ENCODE results near the gene THADA. TPM values are rescaled to one million over a fixed set of nuclear protein-coding genes. Genes with fewer than 3 reads are reported as not detected.

Gene THADA
- total RNA-seq, 1 donor from 2014 or later, result 59.3 TPM

DNA sequence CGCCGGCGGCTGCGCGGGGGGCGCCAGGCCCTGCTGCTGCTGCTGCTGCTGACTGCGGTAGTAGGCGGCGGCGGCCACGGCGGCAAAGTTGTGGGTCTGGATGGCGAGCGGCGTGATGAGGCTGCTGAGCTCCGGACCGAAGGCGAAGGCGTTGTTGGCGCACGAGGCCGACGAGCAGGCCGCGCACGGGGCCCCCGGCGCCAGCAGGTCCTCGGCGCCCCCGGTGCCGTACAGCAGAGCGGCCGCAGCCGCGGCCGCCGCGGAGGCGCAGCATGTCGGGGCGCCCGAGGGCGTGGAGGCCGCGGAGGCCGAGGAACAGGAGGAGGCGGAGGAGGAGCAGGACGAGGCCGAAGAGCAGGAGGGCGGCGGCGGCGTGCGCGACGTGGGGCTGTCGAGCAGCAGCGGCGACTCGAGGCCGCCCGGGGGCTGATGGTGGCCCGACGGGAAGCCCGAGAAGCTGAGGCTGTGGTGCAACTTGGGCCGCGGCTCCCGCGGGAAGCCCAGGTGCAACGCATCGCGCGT, 371.2 kb downstream of the THADA start:
- no peak for DNase-seq (ENCODE audit: low spot score)

DNA sequence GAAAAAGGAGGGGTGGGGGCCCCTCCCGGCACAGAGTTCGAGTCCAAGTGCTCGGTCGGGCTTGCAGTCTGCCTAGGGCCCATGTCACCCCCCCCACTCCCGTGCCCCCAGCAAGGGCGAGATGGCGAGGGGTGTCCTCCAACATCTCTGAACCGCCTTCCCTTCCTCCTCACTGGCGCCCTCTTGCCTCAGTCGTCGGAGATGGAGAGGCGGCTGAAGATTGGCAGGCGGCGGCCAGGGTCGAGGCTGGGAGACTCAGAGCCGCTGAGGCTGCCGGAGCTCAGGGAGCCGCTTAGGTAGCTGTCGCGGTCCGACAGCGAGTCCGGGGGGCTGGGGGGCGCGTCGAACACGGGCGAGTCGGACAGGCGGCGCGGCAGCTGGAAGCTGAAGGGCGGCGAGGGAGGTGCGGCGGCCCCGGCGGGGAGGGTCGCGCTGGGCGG, 371.7 kb downstream of the THADA start:
- DNase-seq (ENCODE audit: low spot score), result peak; percentile 82

DNA sequence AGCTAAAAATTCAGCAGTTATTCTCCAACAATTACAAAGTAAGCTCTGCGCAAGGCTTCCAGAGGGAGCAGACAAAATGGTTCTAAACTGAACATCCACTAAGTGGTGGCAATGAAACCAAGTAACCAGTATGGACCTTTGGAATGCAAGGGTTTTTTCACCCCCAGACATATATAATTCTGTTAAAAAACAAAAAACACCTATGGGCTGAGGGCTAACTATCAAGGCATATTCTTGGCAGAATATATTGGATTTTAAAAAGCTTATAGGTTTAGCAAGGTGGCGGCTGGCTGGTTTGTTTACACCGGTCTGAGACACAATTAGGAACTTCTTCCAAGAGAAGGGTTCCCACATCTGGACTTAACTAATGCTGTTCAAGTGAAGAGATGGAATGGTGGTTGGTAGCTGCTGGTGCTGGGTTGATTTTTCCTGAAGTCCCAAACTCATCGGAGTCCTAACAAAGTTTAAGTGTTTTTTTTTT, 372.3 kb downstream of the THADA start:
- DNase-seq (ENCODE audit: low spot score), result no peak

DNA sequence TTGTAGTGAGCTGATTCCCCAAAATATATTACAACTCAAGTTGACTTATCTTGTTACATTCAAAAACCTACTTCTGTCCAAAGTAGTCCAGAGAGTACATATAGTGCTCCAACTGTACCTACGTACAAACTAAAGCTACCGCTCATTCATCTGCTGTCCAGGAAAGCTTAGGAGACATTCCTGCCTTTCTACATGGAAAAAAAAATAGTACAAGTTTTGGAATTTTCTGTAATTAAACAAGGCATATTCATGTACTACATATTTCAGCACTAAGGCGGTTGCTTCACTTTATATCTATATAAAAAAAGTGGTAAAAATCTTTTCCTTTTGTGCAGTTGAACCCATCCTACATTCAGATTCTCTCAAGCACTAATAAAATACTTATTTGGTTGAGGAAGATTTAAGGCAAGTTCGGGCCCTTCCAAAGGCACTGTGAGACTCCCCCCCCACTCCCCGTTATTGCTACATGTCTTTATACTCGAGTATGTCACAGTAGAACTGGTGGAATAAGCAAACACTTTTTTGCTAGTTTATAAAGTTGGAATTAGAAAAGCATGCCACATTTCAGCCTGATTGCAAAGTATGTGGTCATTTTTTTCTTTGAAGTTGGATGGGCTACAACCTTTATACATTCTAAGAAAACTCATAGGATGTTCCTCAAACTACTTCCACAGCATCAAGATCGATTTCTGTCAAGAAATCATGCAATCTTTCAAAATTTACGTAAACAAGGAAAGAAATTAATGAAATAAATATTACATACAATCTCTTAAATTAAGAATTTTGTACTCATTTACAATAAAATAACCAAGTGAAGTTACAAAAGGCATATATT, 373.1 kb downstream of the THADA start:
- no peak for DNase-seq (ENCODE audit: low spot score)

DNA sequence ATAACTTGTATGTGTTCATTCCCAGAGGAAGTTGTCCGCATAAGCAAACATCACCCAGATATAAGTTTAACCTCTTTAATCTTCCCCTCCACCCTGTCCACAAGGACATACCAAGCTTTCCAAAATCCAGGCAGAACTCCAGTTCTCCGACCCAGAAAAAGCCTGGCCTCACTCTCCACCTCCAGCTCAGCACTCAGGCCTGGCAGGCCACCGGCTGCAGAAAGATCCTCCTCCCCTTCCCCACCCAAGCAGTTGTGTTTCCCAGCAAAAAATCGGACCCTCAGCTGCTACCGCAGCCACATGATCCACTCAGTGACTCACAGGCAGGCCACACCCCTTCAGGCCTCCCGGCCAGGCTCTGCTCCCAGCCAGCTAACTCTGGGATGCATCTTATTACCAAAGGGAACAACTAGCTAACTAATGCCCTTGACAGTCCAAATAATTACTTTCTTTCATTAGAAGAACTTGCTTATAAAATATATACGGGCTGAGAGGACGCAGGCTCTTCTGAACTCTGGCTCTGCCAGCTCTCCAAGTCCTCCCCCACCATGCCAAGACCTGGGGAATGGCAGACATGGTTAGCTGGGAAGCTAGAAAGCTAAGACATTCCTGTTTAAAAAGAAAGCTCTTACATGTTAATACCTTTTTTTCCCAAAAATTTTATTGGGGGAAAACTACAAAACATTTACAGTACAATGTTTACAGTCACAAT, 373.9 kb downstream of the THADA start:
- peak; percentile 92 for DNase-seq (ENCODE audit: low spot score)

DNA sequence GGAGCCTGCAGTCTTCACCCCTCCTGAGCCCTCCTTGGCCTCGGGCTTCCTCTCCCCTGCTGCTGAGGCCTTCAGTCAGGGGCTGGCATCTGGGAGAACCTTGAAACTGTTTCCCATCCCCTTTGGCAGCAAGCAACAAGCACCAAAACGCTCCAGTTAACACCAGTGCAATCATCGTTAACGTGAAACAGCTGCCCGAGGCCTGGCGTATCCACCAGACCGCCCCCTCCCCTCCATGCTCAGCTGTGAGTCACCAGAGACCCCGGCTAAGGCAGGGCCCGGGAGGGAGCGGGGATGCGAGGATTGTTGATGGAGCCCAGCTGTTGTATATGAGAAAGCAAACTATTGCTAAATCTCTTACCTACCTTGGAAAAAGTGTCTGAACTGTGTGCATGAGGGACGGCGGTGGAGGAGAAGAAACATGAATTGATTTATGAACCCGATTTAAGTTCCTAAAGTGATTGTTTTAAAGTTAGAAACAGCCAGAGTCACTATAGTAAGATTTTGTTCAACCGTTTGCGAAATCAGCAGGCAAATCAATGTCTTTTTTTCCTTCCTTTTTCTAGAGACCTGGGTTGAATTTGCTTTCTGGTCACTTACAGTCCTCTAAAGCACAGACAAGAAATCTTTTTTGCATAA, 374.6 kb downstream of the THADA start:
- peak; percentile 71 for DNase-seq (ENCODE audit: low spot score)

DNA sequence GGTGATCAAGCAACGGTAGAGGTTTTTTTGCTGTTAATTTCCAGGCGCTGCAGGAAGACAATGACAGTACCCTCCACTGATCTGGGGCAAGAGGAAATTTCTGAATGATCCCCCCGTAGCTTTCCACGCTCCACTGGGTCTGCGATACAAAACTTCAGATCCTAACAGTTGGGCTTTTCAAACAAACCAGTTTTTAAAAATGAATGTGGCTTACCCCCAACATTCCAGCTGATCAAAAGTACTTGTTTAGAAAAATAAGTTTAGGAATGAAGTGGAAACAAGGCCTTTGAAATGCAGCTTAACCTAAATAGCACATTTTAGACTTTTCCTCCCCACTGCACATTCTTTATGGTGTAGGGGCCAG, 375.1 kb downstream of the THADA start:
- no peak for DNase-seq (ENCODE audit: low spot score)

DNA sequence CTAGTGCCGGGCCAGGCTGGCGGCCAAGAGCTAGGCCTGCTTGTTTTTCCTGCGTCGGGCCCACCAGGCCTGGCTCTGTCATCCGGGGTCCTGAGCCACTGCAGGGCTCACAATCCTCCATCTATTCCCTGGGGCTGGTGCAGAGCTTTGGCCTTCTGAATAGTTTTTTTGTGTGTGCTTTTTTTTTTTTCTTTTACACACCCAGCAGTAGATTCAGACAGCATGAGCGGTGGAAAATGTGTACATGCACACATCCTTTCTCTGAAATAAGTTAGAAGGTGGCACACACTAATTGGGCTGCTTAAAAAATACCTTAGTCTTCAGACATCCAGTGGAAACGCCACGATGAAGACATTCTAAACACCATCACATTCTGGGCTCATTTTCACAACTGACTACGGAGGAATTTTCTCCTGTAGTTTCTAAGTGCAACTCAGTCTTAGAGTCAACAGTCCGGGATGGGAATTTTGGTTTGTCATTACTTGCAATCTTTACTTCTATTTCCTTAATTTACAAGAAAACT, 375.5 kb downstream of the THADA start:
- no peak for DNase-seq (ENCODE audit: low spot score)

DNA sequence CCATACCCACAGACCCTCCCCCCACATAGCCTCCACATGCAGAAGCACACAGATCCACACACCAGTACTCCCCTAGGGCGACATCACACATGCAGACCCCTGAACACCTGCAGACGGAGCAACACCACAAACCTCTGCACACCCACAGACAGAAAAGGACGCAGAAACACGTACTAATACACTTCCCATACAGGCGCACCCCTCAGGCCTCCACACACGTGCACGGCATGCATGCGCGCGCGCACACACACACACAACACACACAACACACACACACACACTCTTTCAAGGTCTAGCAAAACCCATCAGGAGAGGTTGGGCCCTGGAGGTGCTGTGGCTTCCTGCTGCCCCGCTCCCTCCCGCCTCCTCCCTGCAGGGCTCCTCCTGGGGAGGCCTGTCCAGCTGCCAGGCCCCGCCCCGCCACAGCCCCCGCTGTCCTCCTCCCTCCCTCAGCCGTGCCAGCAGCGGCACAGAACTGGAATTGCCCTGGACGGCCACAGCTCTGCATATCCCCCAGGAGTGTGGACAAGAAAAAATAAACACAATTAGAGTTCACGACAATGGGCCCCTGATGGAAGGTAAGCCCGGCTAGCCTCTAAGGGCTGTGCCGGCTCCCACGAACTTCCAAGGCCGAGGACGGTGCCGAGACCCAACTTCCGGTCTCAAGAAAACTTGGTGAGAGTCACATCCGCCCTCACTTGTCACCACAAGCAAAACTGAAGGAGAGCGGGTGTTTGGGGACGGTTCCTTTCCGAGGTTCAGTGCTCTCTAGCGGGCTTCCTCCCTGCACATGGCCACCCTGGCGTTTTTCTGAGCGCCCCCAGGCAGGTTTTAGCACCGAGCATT, 376.2 kb downstream of the THADA start:
- DNase-seq (ENCODE audit: low spot score), result peak; percentile 92

DNA sequence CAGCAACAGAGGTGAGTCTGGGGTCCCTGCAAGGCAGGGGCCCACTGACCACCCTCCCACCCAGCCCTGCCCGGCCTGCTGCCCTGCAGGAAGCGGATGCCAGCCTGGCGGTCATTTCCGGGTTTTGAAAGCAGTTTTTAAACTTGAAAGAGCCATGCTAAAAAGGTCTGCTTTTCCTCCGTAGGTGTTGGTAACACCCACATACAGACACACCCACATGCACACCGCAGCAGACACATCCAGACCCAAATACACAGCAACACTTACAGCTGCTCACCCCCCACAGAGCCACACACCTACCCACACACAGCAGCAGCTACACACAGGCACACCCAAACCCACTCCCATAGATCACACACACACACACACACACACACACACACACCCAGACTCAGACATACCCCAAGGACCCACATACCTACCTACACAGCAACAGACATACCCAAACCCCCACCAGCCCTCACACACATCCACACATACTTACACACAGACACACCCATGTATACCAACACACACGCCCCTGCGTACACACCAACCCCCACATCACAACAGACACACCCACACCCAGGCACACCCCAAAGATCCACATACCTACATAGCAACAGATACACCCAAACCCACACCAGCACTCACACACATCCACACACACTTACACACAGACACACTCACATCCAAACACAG, 377.0 kb downstream of the THADA start:
- peak; percentile 82 for DNase-seq (ENCODE audit: low spot score)

DNA sequence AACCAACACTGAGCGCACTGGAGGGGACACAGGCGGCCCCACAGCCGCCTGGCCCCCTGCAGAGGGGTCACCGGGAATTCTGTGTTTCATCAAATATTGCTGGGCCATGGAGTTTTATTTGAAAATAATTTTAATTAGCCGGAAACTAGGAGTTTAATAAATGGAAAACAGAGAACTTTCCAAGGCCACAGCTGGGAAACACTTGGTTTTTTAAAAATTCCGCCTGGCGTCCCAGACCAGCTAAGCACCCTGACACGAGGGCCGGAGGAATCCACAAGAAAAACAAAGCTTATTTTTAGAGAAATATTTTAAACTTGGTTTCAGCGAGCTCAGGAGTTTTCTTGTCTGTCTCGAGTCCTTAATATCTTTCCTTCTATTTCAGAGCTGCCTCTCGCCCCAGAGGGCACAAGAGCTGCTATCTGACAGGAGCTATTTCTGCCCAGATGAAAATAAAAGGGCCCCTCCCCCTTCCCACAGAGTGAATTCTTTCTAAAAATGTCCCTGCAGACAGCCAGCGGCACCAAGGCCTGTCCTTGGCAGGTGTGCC, 377.6 kb downstream of the THADA start:
- DNase-seq (ENCODE audit: low spot score), result no peak

DNA sequence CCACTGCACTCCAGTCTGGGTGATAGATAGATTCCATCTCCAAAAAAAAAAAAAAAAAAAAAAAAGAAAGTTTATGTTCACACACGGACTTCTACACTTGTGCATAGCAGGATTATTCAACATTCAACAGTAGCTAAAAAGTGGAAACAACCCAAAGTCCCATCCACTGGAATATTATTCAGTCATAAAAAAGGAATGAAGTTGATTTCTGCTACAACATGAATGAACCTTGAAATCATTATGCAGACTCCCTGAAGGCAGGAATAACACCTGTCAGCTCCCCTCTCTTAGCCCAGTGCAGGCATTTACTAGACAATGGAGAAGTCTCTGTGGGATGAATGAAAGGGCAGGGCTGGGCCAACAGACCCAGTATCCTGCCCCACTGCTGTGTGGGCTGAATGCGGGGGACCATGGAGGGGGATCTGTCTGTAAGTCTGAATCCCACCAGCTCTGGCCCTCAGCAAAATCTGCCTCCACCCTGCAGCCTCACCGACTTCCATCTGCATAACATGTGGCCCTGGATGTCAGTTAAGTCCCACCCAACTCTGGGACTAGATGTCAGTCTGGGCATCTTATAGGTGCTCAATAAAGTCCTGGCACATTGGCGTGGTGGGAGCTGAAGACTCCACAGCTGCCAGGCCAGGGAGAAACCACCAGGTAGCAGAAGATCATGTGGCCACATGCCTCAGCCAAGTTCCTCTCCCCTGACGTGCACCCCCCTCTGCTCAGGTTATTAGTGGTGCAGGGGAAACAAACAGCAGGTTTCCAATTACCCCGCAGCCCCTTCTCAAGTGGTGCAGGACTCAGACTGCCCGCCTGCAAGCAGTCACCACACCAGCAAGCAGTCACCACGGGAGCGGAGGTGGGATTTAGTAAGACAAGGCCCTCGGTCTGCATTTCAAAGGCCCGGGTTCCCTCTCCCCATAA, 378.3 kb downstream of the THADA start:
- DNase-seq (ENCODE audit: low spot score), result no peak

DNA sequence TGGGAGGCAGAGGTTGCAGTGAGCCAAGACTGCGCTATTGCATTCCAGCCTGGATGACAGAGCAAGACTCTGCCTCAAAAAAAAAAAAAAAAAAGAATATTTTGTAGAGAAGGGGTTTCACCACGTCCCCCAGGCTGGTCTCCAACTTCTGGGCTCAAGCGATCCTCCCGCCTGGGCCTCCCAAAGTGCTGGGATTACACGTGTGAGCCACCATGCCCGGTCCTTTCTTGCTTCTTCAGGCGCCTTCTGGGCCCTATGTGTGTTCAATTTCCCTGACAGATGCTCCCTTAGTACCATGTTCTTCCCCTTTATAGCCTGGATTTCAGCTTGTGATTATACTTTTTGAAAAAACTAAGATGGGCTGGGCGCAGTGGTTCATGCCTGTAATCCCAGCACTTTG, 379.2 kb downstream of the THADA start:
- no peak for DNase-seq (ENCODE audit: low spot score)

DNA sequence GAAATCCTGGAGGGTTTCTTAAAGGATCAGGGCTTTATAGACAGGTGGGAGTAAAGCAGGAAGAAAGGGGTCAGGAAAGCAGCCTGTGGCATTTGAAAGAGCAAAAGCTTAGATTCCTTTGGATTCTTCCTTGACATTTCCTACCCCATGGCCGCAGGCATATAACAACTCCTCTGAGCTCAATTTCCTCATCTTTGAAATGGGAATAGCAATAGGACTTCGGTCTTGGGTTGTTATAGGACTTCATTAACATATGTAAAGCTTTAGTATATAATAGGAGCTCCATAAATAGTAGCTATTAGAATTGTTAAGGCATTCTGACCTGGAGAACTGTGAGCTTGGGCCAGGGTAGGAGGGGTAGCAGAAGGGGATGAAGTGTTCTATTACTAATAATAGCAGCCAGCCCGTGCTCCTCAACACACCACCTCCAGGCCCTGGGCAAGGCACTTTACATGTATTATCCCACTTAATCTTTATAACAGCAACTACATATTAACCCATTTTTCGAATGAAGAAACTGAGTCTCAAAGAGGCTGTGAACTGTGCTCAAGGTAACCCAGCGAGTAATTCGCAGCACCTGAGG, 380.1 kb downstream of the THADA start:
- DNase-seq (ENCODE audit: low spot score), result no peak

DNA sequence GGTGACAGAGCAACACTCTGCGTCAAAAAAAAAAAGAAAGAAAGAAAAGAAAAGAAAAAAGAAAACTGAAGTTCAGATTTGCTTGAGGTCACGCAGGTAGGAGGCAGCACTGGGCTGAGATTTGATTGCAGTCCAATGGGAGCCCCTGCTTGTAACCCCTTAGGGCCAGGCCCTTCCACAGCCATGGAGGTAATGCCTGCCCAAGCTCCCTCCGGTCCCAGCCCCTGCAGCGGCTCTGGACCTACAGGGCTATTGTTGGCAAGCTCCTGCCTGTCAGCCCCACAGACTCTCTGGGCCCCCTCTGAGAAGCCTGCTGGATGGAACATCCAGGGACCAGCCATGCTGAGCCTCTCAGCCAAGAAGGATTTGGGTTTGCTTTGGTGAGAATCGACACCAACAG, 381.6 kb downstream of the THADA start:
- DNase-seq (ENCODE audit: low spot score), result no peak

DNA sequence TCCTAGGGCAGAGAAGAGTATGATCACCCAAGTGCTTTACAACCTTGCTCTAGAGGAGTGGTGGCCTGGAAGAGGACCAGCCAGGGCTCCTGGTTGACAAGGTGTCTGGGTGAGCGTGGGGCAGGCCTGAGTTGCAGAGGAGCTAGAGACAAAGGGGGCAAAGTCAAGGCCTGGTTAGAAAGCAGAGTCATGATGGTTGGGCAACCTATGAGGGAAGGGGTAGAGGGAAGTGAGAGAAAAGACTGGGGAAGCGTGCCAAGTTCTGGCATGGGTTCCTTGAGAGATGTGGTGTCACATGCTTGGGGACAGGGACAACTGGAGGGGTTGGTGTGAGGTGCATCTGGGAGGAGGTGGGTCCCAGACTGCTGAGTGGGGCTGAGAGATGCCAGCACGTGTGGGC, 382.9 kb downstream of the THADA start:
- no peak for DNase-seq (ENCODE audit: low spot score)

DNA sequence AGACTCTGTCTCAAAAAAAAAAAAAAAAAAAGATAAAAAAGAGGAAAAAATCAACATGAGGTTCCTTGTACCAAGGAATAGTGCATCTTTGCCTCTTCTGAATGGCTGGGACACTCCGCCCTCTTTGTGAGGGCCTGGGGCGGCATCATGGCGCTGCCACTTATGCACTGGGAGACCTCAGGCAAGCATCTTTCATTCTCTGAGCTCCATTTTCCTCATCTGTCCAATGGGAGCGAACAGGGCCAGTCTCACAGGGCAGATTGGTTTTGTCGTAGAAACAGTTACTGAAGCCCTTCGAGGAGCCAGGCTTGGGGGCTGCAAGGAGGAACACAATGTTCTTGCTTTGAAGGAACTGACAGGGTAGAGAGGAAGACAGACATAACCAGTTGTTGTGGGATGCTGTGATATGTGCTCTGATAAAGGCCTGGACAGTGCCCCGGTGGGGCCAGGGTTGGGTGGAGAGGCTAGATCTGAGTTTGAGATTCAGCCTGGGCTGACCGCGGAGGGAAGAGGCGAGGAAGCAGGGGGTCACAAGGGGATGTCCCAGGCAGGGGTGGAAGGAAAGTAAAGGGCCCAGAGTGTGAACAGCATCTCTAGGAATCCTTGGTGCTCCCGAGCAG, 383.5 kb downstream of the THADA start:
- no peak for DNase-seq (ENCODE audit: low spot score)
